ELF-1 (cell line): ENCODE results near the gene SLC34A2.

Source experiments
- DNase-seq: peaks from one replicate; pipeline ENCODE4 v3.0.0-alpha.2; 2016; ENCODE audit warnings: low read depth, low spot score

The SLC34A2 gene

GRCh38 chr4:25722964-25723363 is 67.3 kb downstream of the SLC34A2 start:
- DNase-seq, result peak; percentile 10

- no peak for DNase-seq
Measured at GRCh38 chr4:25723409-25723808, 67.8 kb downstream of the SLC34A2 start.

GRCh38 chr4:25725870-25726269 is 70.2 kb downstream of the SLC34A2 start:
- no peak for DNase-seq

- no peak for DNase-seq
Measured at GRCh38 chr4:25727711-25728493, 72.3 kb downstream of the SLC34A2 start.
